Testis (tissue), 3 donors: ENCODE results near the gene NANS. TPM values are rescaled to one million over a fixed set of nuclear protein-coding genes. Genes with fewer than 3 reads are reported as not detected.
"Not testable (repeated sequence)": the region's sequence is repeated elsewhere in the genome, so short reads cannot be mapped to it uniquely, and the experiment has no call there.

Experiments used
- DNase-seq: peaks from one replicate; pipeline ENCODE4 v3.0.0-alpha.2; 2019
- H3K27ac ChIP-seq, 2 donors: fragments of 200-600 bp; sonication (generic); one replicate each; pipeline ENCODE4 v1.5.1; 2019
- H3K27me3 ChIP-seq: fragments of 200-600 bp; sonication (generic); one replicate; pipeline ENCODE4 v1.5.1; 2019
- H3K36me3 ChIP-seq: fragments of 200-600 bp; sonication (generic); one replicate; pipeline ENCODE4 v1.5.1; 2017; ENCODE audit warnings: low read depth; ENCODE audit errors: missing control alignments
- H3K4me1 ChIP-seq: fragments of 200-600 bp; sonication (generic); one replicate; pipeline ENCODE4 v1.5.1; 2019
- H3K4me3 ChIP-seq, 2 donors: fragments of 200-600 bp; sonication (generic); one replicate each; pipeline ENCODE4 v1.5.1; 2017 to 2019
- H3K9me3 ChIP-seq: fragments of 200-600 bp; sonication (generic); one replicate; pipeline ENCODE4 v1.5.1; 2017
- POLR2A ChIP-seq: fragments of 450-650 bp; IDR thresholded peaks from one replicate; pipeline ENCODE4 v1.6.1; 2017; ENCODE audit warnings: antibody characterized with exemption, mild to moderate bottlenecking, moderate library complexity
- WGBS, 2 donors: methylation state at CpG; one replicate each; pipeline ENCODE4 v1.1.5; 2018; 5-methylcytosine and 5-hydroxymethylcytosine counted together
- intact Hi-C: fragments of 100-400 bp; cut with DNase I; formaldehyde crosslinking; loops from one replicate; pipeline ENCODE4 v1.15.1; 2023; ENCODE audit warnings: low total_unique reads
- polyA plus RNA-seq: library from polyadenylated mRNA; stranded (reverse); fragments of 350-450 nt; fragmentation: Illumina TruSeq; extraction: RNeasy Lipid Tissue Mini Kit (QIAGEN cat#74804); gene quantifications from one replicate; pipeline ENCODE4 v1.2.3, GENCODE V29; 2014; ENCODE audit warnings: low read depth, low replicate concordance; ENCODE audit not compliant: insufficient read depth
- total RNA-seq, 2 donors: library from RNA; depleted of rRNA; stranded (reverse); fragments of >200 nt; gene quantifications; one replicate each; pipeline ENCODE4 v1.2.3, GENCODE V29; 2016
- TF ChIP-seq, protein P1 (sequence below), 3 experiments: fragments of 450-650 bp in 2 of 3; fragments of 200-600 bp in 1 of 3; sonication (generic) in 1 of 3; IDR thresholded peaks; one replicate each; pipeline ENCODE4 v1.5.1; 2016 to 2019; ENCODE audit warnings: antibody characterized with exemption in 3 of 3, mild to moderate bottlenecking in 2 of 3, moderate library complexity in 1 of 3

The NANS gene
- total and polyA plus RNA-seq, 3 donors from 2014 or later = 34.7 to 82.5 (median 66.5) TPM

DNA sequence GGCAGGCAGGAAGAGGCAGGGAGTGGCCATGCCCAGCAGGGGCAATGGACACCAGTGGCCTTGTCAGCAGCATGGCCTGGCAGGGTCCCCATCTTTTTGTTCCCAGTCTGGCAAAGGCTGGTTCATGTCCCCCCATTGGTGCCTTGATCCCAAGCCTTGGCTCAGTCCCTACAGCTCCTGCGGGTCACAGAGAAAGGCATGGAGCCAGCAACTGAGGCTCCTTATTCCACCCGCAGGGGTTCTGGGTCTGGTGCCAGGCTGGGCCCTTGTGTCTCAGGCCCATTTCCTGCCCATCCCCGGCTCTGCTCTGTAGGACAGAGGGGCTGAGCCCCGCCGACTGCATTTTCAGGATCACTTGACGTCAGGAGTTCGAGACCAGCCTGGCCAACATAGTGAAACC, 48.5 kb downstream of the NANS start:
- H3K27me3 ChIP-seq = no peaks in the 10 kb centered on the region
- TF ChIP-seq POLR2A = no peak
- TF ChIP-seq, protein P1, sequence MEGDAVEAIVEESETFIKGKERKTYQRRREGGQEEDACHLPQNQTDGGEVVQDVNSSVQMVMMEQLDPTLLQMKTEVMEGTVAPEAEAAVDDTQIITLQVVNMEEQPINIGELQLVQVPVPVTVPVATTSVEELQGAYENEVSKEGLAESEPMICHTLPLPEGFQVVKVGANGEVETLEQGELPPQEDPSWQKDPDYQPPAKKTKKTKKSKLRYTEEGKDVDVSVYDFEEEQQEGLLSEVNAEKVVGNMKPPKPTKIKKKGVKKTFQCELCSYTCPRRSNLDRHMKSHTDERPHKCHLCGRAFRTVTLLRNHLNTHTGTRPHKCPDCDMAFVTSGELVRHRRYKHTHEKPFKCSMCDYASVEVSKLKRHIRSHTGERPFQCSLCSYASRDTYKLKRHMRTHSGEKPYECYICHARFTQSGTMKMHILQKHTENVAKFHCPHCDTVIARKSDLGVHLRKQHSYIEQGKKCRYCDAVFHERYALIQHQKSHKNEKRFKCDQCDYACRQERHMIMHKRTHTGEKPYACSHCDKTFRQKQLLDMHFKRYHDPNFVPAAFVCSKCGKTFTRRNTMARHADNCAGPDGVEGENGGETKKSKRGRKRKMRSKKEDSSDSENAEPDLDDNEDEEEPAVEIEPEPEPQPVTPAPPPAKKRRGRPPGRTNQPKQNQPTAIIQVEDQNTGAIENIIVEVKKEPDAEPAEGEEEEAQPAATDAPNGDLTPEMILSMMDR (IDR thresholded peaks at IDR 0.05) = no peak
- DNase-seq = no peak
- 94 to 95% methylated on average over 6 to 7 of the region's 7 CpGs for WGBS, 2 donors
- H3K4me3 ChIP-seq = no peak overlapping the region
- no peaks in the 10 kb centered on the region for H3K4me1 ChIP-seq
- no peak overlapping the region for H3K27ac ChIP-seq
- intact Hi-C loops = no loop called here
- no peaks in the 10 kb centered on the region for H3K36me3 ChIP-seq
- H3K9me3 ChIP-seq = no peaks in the 10 kb centered on the region

DNA sequence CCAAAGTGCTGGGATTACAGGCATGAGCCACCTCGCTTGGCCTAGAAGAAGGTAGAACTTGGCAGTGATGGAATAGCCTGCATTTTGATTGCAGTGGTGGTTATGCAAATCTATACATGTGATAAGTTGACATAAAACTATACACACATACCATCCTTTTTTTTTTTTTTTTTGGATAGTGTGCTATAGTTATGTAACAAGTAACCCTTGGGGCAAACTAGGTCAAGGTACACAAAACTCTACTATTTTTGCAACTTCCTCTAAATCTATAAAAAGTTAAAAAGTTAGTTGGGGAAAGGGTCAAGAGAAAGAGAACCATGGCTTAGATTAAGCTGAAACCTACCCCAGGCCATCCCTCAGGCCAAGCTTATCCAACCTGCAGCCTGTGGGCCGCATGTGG, 51.4 kb downstream of the NANS start:
- Histone ChIP-seq H3K4me3 (no peak overlapping the region), H3K27ac (no peak overlapping the region)
- 95 to 97% methylated on average over 2 of the region's 2 CpGs for WGBS, 2 donors

DNA sequence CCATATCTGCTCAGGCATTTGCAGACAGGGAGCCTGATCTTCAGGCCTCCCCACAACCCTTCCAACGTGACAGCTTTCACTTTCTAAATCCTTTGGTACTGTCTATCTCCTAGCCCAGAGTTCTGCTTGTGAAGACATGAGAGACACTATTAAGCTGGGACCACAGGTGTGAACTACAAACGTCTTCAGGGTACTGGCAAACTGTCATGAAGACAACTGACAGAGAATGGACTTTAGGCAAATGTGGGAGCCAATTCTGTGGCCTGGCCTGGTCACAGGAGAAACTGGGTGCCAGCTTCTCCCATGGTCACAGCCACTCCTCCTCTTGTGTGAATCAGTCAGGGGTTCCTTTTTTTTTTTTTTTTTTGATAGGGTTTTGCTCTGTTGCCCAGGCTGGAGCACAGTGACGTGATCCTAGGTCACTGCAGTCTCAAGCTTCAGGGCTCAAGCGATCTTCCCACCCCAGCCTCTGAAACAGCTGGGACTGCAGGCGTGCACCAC, 52.0 kb downstream of the NANS start:
- DNase-seq = no peak
- Histone ChIP-seq H3K36me3 (no peaks in the 10 kb centered on the region), H3K4me3 (no peak overlapping the region), H3K27ac (no peak overlapping the region), H3K27me3 (no peaks in the 10 kb centered on the region), H3K4me1 (no peaks in the 10 kb centered on the region), H3K9me3 (no peaks in the 10 kb centered on the region)
- 75 to 85% methylated on average over 5 of the region's 5 CpGs for WGBS, 2 donors
- intact Hi-C loops = no loop called here
- TF ChIP-seq, protein P1 (IDR thresholded peaks at IDR 0.05) = no peak
- TF ChIP-seq POLR2A = no peak

More for the DNA sequence above, 51.4 kb downstream of the NANS start:
- Histone ChIP-seq H3K27me3 (no peaks in the 10 kb centered on the region), H3K36me3 (no peaks in the 10 kb centered on the region), H3K4me1 (no peaks in the 10 kb centered on the region), H3K9me3 (no peaks in the 10 kb centered on the region)
- intact Hi-C loops = no loop called here
- no peak for DNase-seq
- TF ChIP-seq POLR2A = no peak
- TF ChIP-seq, protein P1 (IDR thresholded peaks at IDR 0.05) = no peak

DNA sequence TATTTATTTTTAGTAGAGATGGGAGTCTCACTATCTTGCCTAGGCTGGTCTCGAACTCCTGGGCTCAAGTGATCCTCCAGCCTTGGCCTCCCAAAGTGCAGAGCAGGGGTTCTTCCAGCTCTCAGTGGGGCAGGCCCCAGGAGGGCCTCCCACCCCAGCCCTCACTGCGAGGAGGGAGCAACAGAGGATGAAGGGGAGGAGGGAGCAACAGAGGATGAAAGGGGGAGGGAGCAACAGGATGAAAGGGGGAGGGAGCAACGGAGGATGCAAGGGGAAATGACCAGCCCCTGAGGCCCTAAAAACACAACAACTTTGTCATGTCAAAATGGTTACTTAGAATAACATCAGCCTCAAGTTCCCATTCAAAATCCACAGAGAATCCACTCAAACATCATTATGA, 52.5 kb downstream of the NANS start:
- no peak overlapping the region for H3K27ac ChIP-seq

DNA sequence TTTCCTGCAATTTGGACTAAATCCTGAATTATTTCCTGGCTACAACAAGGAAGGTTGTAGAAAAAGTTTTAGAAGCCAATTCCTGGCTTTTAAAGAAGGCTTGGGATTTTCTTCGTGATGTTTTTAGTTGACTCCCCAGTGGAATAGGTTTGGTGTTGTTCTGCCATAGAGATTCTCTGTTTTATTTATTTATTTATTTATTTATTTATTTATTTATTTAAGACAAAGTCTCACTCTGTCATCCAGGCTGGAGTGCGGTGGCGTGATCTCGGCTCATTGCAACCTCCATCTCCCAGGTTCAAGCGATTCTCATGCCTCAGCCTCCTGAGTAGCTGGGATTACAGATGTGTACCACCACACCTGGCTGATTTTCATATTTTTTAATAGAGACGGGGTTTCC, 60.6 kb downstream of the NANS start:
- intact Hi-C loops, H3K36me3 ChIP-seq, H3K4me3 ChIP-seq, H3K9me3 ChIP-seq, H3K27me3 ChIP-seq, DNase-seq, H3K4me1 ChIP-seq, H3K27ac ChIP-seq: not testable (repeated sequence)
- 94 to 96% methylated on average over 6 of the region's 6 CpGs for WGBS, 2 donors

More for the DNA sequence above, 52.5 kb downstream of the NANS start:
- 64 to 87% methylated on average over 3 of the region's 3 CpGs for WGBS, 2 donors
- DNase-seq = no peak
- Histone ChIP-seq H3K4me1 (no peaks in the 10 kb centered on the region), H3K4me3 (no peak overlapping the region), H3K9me3 (no peaks in the 10 kb centered on the region), H3K36me3 (no peaks in the 10 kb centered on the region), H3K27me3 (no peaks in the 10 kb centered on the region)
- TF ChIP-seq, protein P1 (IDR thresholded peaks at IDR 0.05) = no peak
- intact Hi-C loops = no loop called here
